GM23248 (cell line): ENCODE results near the gene OSGIN1.

Experiments
- EZH2 ChIP-seq: fragments of 200-600 bp; sonication (generic); IDR thresholded peaks from 2 replicates; pipeline ENCODE4 v1.6.1; 2018; ENCODE audit warnings: antibody characterized with exemption, mild to moderate bottlenecking; ENCODE audit not compliant: insufficient read depth, poor library complexity, severe bottlenecking
- EZH2phosphoT487 ChIP-seq: fragments of 200-600 bp; sonication (generic); IDR thresholded peaks from 2 replicates; pipeline ENCODE4 v1.6.1; 2018; ENCODE audit warnings: antibody characterized with exemption, moderate library complexity, mild to moderate bottlenecking, low read depth; ENCODE audit not compliant: insufficient read depth

- no peak for TF ChIP-seq EZH2
- no peak for TF ChIP-seq EZH2phosphoT487
These were observed 1.6 kb downstream of the OSGIN1 start for GRCh38 chr16:83954577-83955016.
